22Rv1 (cell line): Measurements from ENCODE around the gene PRKCB.
"Not testable (repeated sequence)": the region's sequence is repeated elsewhere in the genome, so short reads cannot be mapped to it uniquely, and the experiment has no call there.

ENCODE experiments used
- H3K27ac ChIP-seq: fragments of 450-650 bp; 2 replicates; pipeline ENCODE4 v1.5.1; 2017
- ZFX ChIP-seq: fragments of 450-650 bp; IDR thresholded peaks from 2 replicates; pipeline ENCODE4 v1.6.1; 2017; ENCODE audit warnings: antibody characterized with exemption, borderline replicate concordance
- TF ChIP-seq, protein P1 (sequence below): fragments of 450-650 bp; IDR thresholded peaks from 2 replicates; pipeline ENCODE4 v1.5.1; 2017; ENCODE audit warnings: mild to moderate bottlenecking

Gene PRKCB

GRCh38 chr16:24234737-24235136, 399.0 kb downstream of the PRKCB start:
- no peak overlapping the region for H3K27ac ChIP-seq
- TF ChIP-seq ZFX = no peak
- TF ChIP-seq, protein P1, sequence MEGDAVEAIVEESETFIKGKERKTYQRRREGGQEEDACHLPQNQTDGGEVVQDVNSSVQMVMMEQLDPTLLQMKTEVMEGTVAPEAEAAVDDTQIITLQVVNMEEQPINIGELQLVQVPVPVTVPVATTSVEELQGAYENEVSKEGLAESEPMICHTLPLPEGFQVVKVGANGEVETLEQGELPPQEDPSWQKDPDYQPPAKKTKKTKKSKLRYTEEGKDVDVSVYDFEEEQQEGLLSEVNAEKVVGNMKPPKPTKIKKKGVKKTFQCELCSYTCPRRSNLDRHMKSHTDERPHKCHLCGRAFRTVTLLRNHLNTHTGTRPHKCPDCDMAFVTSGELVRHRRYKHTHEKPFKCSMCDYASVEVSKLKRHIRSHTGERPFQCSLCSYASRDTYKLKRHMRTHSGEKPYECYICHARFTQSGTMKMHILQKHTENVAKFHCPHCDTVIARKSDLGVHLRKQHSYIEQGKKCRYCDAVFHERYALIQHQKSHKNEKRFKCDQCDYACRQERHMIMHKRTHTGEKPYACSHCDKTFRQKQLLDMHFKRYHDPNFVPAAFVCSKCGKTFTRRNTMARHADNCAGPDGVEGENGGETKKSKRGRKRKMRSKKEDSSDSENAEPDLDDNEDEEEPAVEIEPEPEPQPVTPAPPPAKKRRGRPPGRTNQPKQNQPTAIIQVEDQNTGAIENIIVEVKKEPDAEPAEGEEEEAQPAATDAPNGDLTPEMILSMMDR = no peak

GRCh38 chr16:24235806-24236205, 400.0 kb downstream of the PRKCB start:
- H3K27ac ChIP-seq = no peak overlapping the region
- TF ChIP-seq, protein P1 = no peak
- no peak for TF ChIP-seq ZFX

DNA sequence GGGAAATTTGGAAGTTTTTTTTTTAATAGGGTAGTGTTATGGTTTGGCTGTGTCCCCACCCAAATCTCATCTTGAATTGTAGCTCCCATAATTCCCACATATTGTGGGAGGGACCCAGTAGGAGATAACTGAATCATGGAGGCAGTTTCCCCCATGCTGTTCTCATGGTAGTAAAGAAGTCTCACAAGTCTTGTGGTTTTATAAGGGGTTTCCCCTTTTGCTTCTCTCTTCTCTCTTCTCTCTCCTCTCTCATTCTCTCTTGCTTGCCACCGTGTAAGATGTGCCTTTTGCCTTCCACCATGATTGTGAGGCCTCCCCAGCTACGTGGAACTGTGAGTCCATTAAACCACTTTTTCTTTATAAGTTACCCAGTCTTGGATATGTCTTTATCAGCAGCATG, 403.1 kb downstream of the PRKCB start:
- not testable (repeated sequence) for H3K27ac ChIP-seq

DNA sequence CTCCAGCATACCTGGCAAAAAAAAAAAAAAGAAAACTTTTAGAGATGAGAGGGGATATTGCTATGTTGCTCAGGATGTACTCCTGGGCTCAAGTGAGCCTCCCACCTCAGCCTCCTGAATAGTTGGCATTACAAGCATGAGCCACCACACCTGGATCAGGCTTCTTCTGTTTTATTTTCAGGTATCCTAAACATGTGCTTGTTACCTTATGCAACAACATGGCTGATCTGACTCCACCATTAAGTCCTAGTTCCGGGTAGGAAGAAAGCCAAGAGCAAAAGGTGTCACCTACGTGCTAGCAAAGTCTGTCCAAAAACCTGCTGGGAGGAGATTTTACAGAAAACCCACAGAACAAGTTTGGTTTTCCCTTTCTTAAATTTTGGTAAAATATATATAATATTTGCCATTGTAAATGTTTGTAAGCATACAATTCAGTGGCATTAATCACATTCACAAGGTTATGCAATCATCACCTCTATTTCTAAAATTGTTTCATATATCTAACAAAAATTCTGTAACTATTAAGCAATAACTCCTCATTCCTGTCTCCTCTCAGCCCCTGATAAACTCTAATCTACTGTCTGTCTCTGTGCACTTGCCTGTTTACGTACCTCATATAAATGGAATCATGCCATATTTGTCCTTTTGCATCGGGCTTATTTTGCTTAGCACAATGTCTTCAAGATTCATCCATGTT, 411.3 kb downstream of the PRKCB start:
- H3K27ac ChIP-seq = no peak overlapping the region
- TF ChIP-seq ZFX = no peak
- TF ChIP-seq, protein P1 = no peak

GRCh38 chr16:24253192-24253591, 417.4 kb downstream of the PRKCB start:
- H3K27ac ChIP-seq = no peak overlapping the region
- TF ChIP-seq, protein P1 = peak; percentile 83
- TF ChIP-seq ZFX = no peak

- TF ChIP-seq, protein P1 = no peak
- TF ChIP-seq ZFX = no peak
- no peak within 1 kb of the TSS for H3K27ac ChIP-seq
Measured at GRCh38 chr16:24255456-24256371, 419.9 kb downstream of the PRKCB start, which contains the start of gene CACNG3. Gene CACNG3, plus strand, starts transcription at chr16:24256335. Its CDS starts 420 bp downstream, at chr16:24256755.

GRCh38 chr16:24257958-24258357, 422.2 kb downstream of the PRKCB start:
- no peak overlapping the region for H3K27ac ChIP-seq
- no peak for TF ChIP-seq ZFX
- TF ChIP-seq, protein P1 = no peak
